Thyroid gland (tissue), 4 donors: ENCODE results near the gene EPS15.

ENCODE experiments used
- CTCF ChIP-seq, 6 experiments: fragments of 200-600 bp in 3 of 6; fragments of 450-650 bp in 3 of 6; sonication (generic) in 3 of 6; IDR thresholded peaks; one replicate each; pipeline ENCODE4 v1.5.1; 2016 to 2019; ENCODE audit warnings: antibody characterized with exemption in 6 of 6, mild to moderate bottlenecking in 2 of 6, inconsistent platforms in 1 of 6, moderate library complexity in 1 of 6
- POLR2A ChIP-seq, 2 donors: fragments of 450-650 bp; IDR thresholded peaks; one replicate each; pipeline ENCODE4 v1.6.1; 2017; ENCODE audit warnings: antibody characterized with exemption in 2 of 2, mild to moderate bottlenecking in 2 of 2, moderate library complexity in 1 of 2

DNA sequence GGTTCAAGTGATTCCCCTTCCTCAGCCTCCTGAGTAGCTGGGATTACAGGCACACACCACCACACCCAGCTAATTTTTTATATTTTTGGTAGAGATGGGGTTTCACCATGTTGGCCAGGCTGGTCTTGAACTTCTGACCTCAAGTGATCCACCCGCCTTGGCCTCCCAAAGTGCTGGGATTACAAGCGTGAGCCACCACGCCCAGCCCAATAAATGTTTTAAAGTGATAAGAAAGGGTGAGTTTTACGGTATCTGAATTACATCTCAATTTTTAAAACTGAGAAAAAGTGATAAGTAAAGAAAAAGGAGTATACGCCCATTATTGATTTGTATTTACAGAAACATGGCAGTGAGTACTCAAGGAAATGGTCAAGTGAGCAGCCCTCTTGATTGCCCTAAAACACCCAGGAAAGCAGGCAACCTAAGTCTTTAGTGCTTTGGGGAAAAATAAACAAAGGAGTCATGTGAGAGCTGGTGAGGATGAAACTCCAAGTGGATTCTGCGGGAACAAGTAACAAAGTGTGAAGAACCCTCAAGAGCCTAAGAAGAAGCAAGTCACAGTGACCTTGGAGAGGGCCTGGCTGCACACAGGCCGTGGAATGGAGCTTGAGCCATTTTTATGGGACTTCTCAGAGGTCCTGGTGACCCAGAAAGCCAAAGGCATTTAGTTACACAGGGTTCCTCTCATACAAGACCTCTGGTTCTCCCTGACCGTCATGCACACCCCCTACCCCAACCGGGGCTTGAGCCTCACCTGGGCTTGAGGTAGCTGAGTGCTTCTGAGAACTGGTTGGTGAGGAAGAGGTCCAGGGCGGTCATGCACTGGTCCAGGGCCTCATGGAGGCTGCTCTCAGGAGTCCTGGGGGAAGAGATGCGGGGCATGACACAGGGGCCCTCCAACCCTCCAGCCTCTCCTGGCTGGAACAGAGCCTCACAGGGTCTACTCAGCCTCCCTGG is 197.8 kb downstream of the EPS15 start:
- TF ChIP-seq POLR2A (IDR thresholded peaks at IDR 0.05), result no peak
- no peak for TF ChIP-seq CTCF (IDR thresholded peaks at IDR 0.05)
